Mesenchymal stem cell (in vitro differentiated cells and primary cell): ENCODE data around the gene DDX6.
"Not testable (repeated sequence)": the region's sequence is repeated elsewhere in the genome, so short reads cannot be mapped to it uniquely, and the experiment has no call there.

Experiments
- DNase-seq: peaks from one replicate; pipeline ENCODE4 v3.0.0-alpha.2; 2013
- H2AFZ ChIP-seq: one replicate; pipeline ENCODE4 v1.6.1; 2013; ENCODE audit warnings: low read depth, mild to moderate bottlenecking, control low read depth, inconsistent platforms, low read length, moderate library complexity
- H2AK5ac ChIP-seq: 2 replicates; pipeline ENCODE4 v1.6.1; 2013; ENCODE audit warnings: low read length, moderate library complexity, mild to moderate bottlenecking, inconsistent platforms; ENCODE audit not compliant: severe bottlenecking
- H2BK120ac ChIP-seq: one replicate; pipeline ENCODE4 v1.6.1; 2013; ENCODE audit warnings: low read depth, mild to moderate bottlenecking, inconsistent platforms, low read length, moderate library complexity
- H2BK12ac ChIP-seq, 2 experiments: one replicate each; pipeline ENCODE4 v1.6.1; 2013; ENCODE audit warnings: inconsistent platforms in 2 of 2, low read length in 2 of 2, mild to moderate bottlenecking in 2 of 2, moderate library complexity in 2 of 2, control low read depth in 1 of 2
- H2BK15ac ChIP-seq: one replicate; pipeline ENCODE4 v1.6.1; 2013; ENCODE audit warnings: mild to moderate bottlenecking, low read depth, inconsistent platforms; ENCODE audit not compliant: poor library complexity, severe bottlenecking
- H2BK5ac ChIP-seq: 2 replicates; pipeline ENCODE4 v1.6.1; 2013; ENCODE audit warnings: low read depth, mild to moderate bottlenecking, low read length, control low read depth, inconsistent platforms; ENCODE audit not compliant: poor library complexity, severe bottlenecking
- H3K14ac ChIP-seq, 2 experiments: one replicate each; pipeline ENCODE4 v1.6.1; 2013; ENCODE audit warnings: inconsistent platforms in 2 of 2, low read length in 2 of 2, control low read depth in 1 of 2, mild to moderate bottlenecking in 1 of 2, moderate library complexity in 1 of 2
- H3K18ac ChIP-seq, 2 experiments: one replicate each; pipeline ENCODE4 v1.6.1; 2013; ENCODE audit warnings: inconsistent platforms in 2 of 2, low read length in 2 of 2, control low read depth in 1 of 2, low read depth in 1 of 2, mild to moderate bottlenecking in 1 of 2
- H3K23ac ChIP-seq, 2 experiments: one replicate each; pipeline ENCODE4 v1.6.1; 2013; ENCODE audit warnings: inconsistent platforms in 2 of 2, low read length in 2 of 2, mild to moderate bottlenecking in 2 of 2, moderate library complexity in 2 of 2, control low read depth in 1 of 2
- H3K27ac ChIP-seq: 2 replicates; pipeline ENCODE4 v1.5.1; 2013; ENCODE audit warnings: mild to moderate bottlenecking, moderate library complexity, low read length, control low read depth, inconsistent platforms; ENCODE audit not compliant: poor library complexity, severe bottlenecking
- H3K27me3 ChIP-seq, 2 experiments: 2 replicates each; pipeline versions ENCODE4 v1.6.1 to v1.7.0; 2013; ENCODE audit warnings: low read length in 2 of 2, mild to moderate bottlenecking in 2 of 2, moderate library complexity in 2 of 2, control low read depth in 1 of 2, inconsistent platforms in 1 of 2; ENCODE audit not compliant: control insufficient read depth in 1 of 2, insufficient read depth in 1 of 2
- H3K36me3 ChIP-seq, 2 experiments: 2 replicates each; pipeline versions ENCODE4 v1.6.1 to v1.7.0; 2013; ENCODE audit warnings: low read length in 2 of 2, control low read depth in 1 of 2, inconsistent platforms in 1 of 2, low read depth in 1 of 2, mild to moderate bottlenecking in 1 of 2; ENCODE audit not compliant: insufficient read depth in 2 of 2, control insufficient read depth in 1 of 2
- H3K4ac ChIP-seq, 2 experiments: one replicate each; pipeline ENCODE4 v1.6.1; 2013; ENCODE audit warnings: inconsistent platforms in 2 of 2, low read length in 2 of 2, mild to moderate bottlenecking in 2 of 2, moderate library complexity in 2 of 2, control low read depth in 1 of 2, low read depth in 1 of 2
- H3K4me1 ChIP-seq: 2 replicates; pipeline ENCODE4 v1.6.1; 2013; ENCODE audit warnings: low read depth, low read length, control low read depth; ENCODE audit not compliant: control insufficient read depth, insufficient read depth
- H3K4me2 ChIP-seq: 2 replicates; pipeline ENCODE4 v1.6.1; 2013; ENCODE audit warnings: low read length, mild to moderate bottlenecking, inconsistent platforms; ENCODE audit not compliant: poor library complexity, severe bottlenecking
- H3K4me3 ChIP-seq, 2 experiments: 2 replicates each; pipeline versions ENCODE4 v1.5.1 to v1.7.0; 2013; ENCODE audit warnings: low read length in 2 of 2, mild to moderate bottlenecking in 2 of 2, control low read depth in 1 of 2, low read depth in 1 of 2; ENCODE audit not compliant: insufficient read depth in 1 of 2
- H3K79me1 ChIP-seq: replicated peaks from 2 replicates; pipeline ENCODE4 v1.6.1; 2013; ENCODE audit warnings: mild to moderate bottlenecking, control low read depth, low read length, inconsistent platforms; ENCODE audit not compliant: poor library complexity, severe bottlenecking
- H3K9ac ChIP-seq: 2 replicates; pipeline ENCODE4 v1.7.0; 2013; ENCODE audit warnings: mild to moderate bottlenecking, low read length, moderate library complexity
- H3K9me3 ChIP-seq: 2 replicates; pipeline ENCODE4 v1.7.0; 2013; ENCODE audit warnings: mild to moderate bottlenecking, low read length; ENCODE audit not compliant: control insufficient read depth
- H4K8ac ChIP-seq: one replicate; pipeline ENCODE4 v1.6.1; 2013; ENCODE audit warnings: inconsistent platforms, mild to moderate bottlenecking, low read length, moderate library complexity
- H4K91ac ChIP-seq: one replicate; pipeline ENCODE4 v1.6.1; 2013; ENCODE audit warnings: mild to moderate bottlenecking, low read length, inconsistent platforms
- WGBS: methylation state at CpG from one replicate; pipeline ENCODE4 v1.1.7; 2013; ENCODE audit warnings: mixed read lengths; 5-methylcytosine and 5-hydroxymethylcytosine counted together

The DDX6 gene

GRCh38 chr11:118740892-118741291, 50.1 kb downstream of the DDX6 start:
- no peak overlapping the region for H3K4me3 ChIP-seq
- no peaks in the 10 kb centered on the region for H3K79me1 ChIP-seq
- H3K14ac ChIP-seq, result no peak overlapping the region
- no peak overlapping the region for H2BK15ac ChIP-seq
- no peaks in the 10 kb centered on the region for H3K9me3 ChIP-seq
- H2BK12ac ChIP-seq, result no peak overlapping the region
- no peak overlapping the region for H3K18ac ChIP-seq
- H2AFZ ChIP-seq, result no peak overlapping the region
- no peak overlapping the region for H4K91ac ChIP-seq
- WGBS, result 53% methylated on average over 1 of the region's 1 CpG
- no peaks in the 10 kb centered on the region for H3K36me3 ChIP-seq
- no peak overlapping the region for H3K4ac ChIP-seq
- H3K27me3 ChIP-seq, result peaks cover 0 to 3% of the 10 kb centered on the region in 2 experiments
- no peak overlapping the region for H2AK5ac ChIP-seq
- H3K9ac ChIP-seq, result no peak overlapping the region
- no peak for DNase-seq
- H3K4me1 ChIP-seq, result no peaks in the 10 kb centered on the region
- H4K8ac ChIP-seq, result no peak overlapping the region
- no peak overlapping the region for H2BK5ac ChIP-seq
- H3K23ac ChIP-seq, result no peak overlapping the region
- no peak overlapping the region for H2BK120ac ChIP-seq
- H3K27ac ChIP-seq, result no peak overlapping the region
- H3K4me2 ChIP-seq, result no peak overlapping the region

- Histone ChIP-seq H2BK5ac (no peak overlapping the region), H2BK15ac (no peak overlapping the region), H3K4me3 (no peak overlapping the region), H3K27me3 (peaks cover 0 to 12% of the 10 kb centered on the region in 2 experiments), H3K23ac (no peak overlapping the region), H2BK12ac (no peak overlapping the region), H3K4ac (no peak overlapping the region), H4K91ac (no peak overlapping the region), H3K9me3 (no peaks in the 10 kb centered on the region), H3K4me2 (no peak overlapping the region), H4K8ac (no peak overlapping the region), H3K79me1 (no peaks in the 10 kb centered on the region), H2AFZ (no peak overlapping the region), H3K36me3 (no peaks in the 10 kb centered on the region), H2AK5ac (no peak overlapping the region), H2BK120ac (no peak overlapping the region), H3K18ac (no peak overlapping the region), H3K27ac (no peak overlapping the region), H3K9ac (no peak overlapping the region), H3K14ac (no peak overlapping the region), H3K4me1 (no peaks in the 10 kb centered on the region)
- no peak for DNase-seq
- 73% methylated on average over 2 of the region's 2 CpGs for WGBS
These were observed 55.8 kb downstream of the DDX6 start for GRCh38 chr11:118735203-118735602.

GRCh38 chr11:118734031-118734430, 56.9 kb downstream of the DDX6 start:
- 85% methylated on average over 4 of the region's 4 CpGs for WGBS
- no peak overlapping the region for H3K18ac ChIP-seq
- DNase-seq, result no peak

GRCh38 chr11:118729753-118730152, 61.2 kb downstream of the DDX6 start:
- H3K27ac ChIP-seq, H4K91ac ChIP-seq, H3K4me3 ChIP-seq, H3K4me2 ChIP-seq, H2AFZ ChIP-seq, H3K14ac ChIP-seq, H3K36me3 ChIP-seq, H3K9ac ChIP-seq, H2BK5ac ChIP-seq, H3K18ac ChIP-seq, DNase-seq, H3K9me3 ChIP-seq, H3K4ac ChIP-seq, H3K4me1 ChIP-seq, H2BK120ac ChIP-seq, H3K23ac ChIP-seq, H2BK12ac ChIP-seq, H2AK5ac ChIP-seq, H2BK15ac ChIP-seq, H3K79me1 ChIP-seq, H4K8ac ChIP-seq: not testable (repeated sequence)
- no CpG with 5 or more reads among the region's 6 CpGs for WGBS
- H3K27me3 ChIP-seq, result peaks cover 0 to 14% of the 10 kb centered on the region in 2 experiments

More at GRCh38 chr11:118734031-118734430, 56.9 kb downstream of the DDX6 start:
- H3K9ac ChIP-seq, result no peak overlapping the region
- no peaks in the 10 kb centered on the region for H3K9me3 ChIP-seq
- no peak overlapping the region for H3K14ac ChIP-seq
- no peak overlapping the region for H3K23ac ChIP-seq
- no peaks in the 10 kb centered on the region for H3K79me1 ChIP-seq
- H3K4me1 ChIP-seq, result no peaks in the 10 kb centered on the region
- H2BK15ac ChIP-seq, result no peak overlapping the region
- no peak overlapping the region for H3K4ac ChIP-seq
- no peak overlapping the region for H2BK120ac ChIP-seq
- H2BK12ac ChIP-seq, result no peak overlapping the region
- H3K27me3 ChIP-seq, result peaks cover 0 to 14% of the 10 kb centered on the region in 2 experiments
- H4K8ac ChIP-seq, result no peak overlapping the region
- no peak overlapping the region for H3K27ac ChIP-seq
- H2AFZ ChIP-seq, result no peak overlapping the region
- no peaks in the 10 kb centered on the region for H3K36me3 ChIP-seq
- H3K4me3 ChIP-seq, result no peak overlapping the region
- H2AK5ac ChIP-seq, result no peak overlapping the region
- H2BK5ac ChIP-seq, result no peak overlapping the region
- no peak overlapping the region for H3K4me2 ChIP-seq
- H4K91ac ChIP-seq, result no peak overlapping the region
